OCI-LY7 (cell line): ENCODE measurements around the gene SGSM2. TPM values are rescaled to one million over a fixed set of nuclear protein-coding genes. Genes with fewer than 3 reads are reported as not detected.

ENCODE experiments used
- BruUV-seq: library from RNA; stranded (reverse); fragments of 400-500 nt; replicated peaks from 2 replicates; lab custom pipeline; 2021; lab: Mats Ljungman, UMichigan
- CTCF ChIA-PET: fragments of 300-600 bp; sonication (Branson Sonifier 250); formaldehyde crosslinking; loops from one replicate; lab custom pipeline; 2022; ENCODE audit warnings: antibody characterized with exemption; ENCODE audit not compliant: unreplicated experiment; lab: Charles Lee
- POLR2A ChIA-PET: fragments of 300-600 bp; sonication (Branson Sonifier 250); formaldehyde crosslinking; loops from one replicate; lab custom pipeline; 2022; ENCODE audit warnings: antibody characterized with exemption; lab: Charles Lee
- DNase-seq: peaks from one replicate; pipeline ENCODE4 v3.0.0-alpha.2; 2015; ENCODE audit warnings: low spot score
- H2AFZ ChIP-seq: fragments of 200-600 bp; sonication (generic), shearing (Covaris generic); 2 replicates; pipeline ENCODE4 v1.6.1; 2014; ENCODE audit warnings: mild to moderate bottlenecking, antibody characterized with exemption, low read length, moderate library complexity
- H3K27ac ChIP-seq: fragments of 200-600 bp; sonication (generic); 2 replicates; pipeline ENCODE4 v1.5.1; 2014; ENCODE audit warnings: mixed run types, low read depth, mild to moderate bottlenecking, moderate library complexity, low read length, inconsistent platforms; ENCODE audit not compliant: poor library complexity, severe bottlenecking
- H3K36me3 ChIP-seq: fragments of 200-600 bp; sonication (generic); 2 replicates; pipeline ENCODE4 v1.6.1; 2014; ENCODE audit warnings: mild to moderate bottlenecking, antibody characterized with exemption, low read length, moderate library complexity, mixed read lengths; ENCODE audit not compliant: insufficient read depth
- H3K4me1 ChIP-seq: fragments of 200-600 bp; sonication (generic); 2 replicates; pipeline ENCODE4 v1.5.1; 2014; ENCODE audit warnings: mild to moderate bottlenecking, low read length; ENCODE audit not compliant: insufficient read depth, poor library complexity, severe bottlenecking
- H3K4me2 ChIP-seq: fragments of 200-600 bp; sonication (generic); 2 replicates; pipeline ENCODE4 v1.6.1; 2014; ENCODE audit warnings: mild to moderate bottlenecking, low read length
- H3K4me3 ChIP-seq: fragments of 200-600 bp; sonication (generic); 2 replicates; pipeline ENCODE4 v1.5.1; 2014; ENCODE audit warnings: mild to moderate bottlenecking, low read depth, low read length; ENCODE audit not compliant: poor library complexity, severe bottlenecking
- H3K79me2 ChIP-seq: fragments of 200-600 bp; sonication (generic); 2 replicates; pipeline ENCODE4 v1.6.1; 2016; ENCODE audit warnings: low read depth, mild to moderate bottlenecking, low read length, moderate library complexity, mixed read lengths; ENCODE audit not compliant: insufficient read depth
- H3K9me2 ChIP-seq: fragments of 200-600 bp; sonication (generic); 2 replicates; pipeline ENCODE4 v1.6.1; 2016; ENCODE audit warnings: mild to moderate bottlenecking, low read length, mixed read lengths; ENCODE audit not compliant: insufficient read depth
- H3K9me3 ChIP-seq: fragments of 200-600 bp; sonication (generic); 2 replicates; pipeline ENCODE4 v1.6.1; 2014; ENCODE audit warnings: mild to moderate bottlenecking, mixed run types, low read length, mixed read lengths
- H4K20me1 ChIP-seq: fragments of 200-600 bp; sonication (generic); 2 replicates; pipeline ENCODE4 v1.6.1; 2014; ENCODE audit warnings: mild to moderate bottlenecking, antibody characterized with exemption, low read length, moderate library complexity, mixed read lengths; ENCODE audit not compliant: insufficient read depth
- CTCF ChIP-seq: fragments of 200-600 bp; sonication (generic); conservative IDR thresholded peaks from 2 replicates; pipeline ENCODE4 v1.5.1; 2014; ENCODE audit warnings: mild to moderate bottlenecking, antibody characterized with exemption, low read length, moderate library complexity, mixed read lengths
- EZH2phosphoT487 ChIP-seq: fragments of 200-600 bp; sonication (generic); IDR thresholded peaks from 2 replicates; pipeline ENCODE4 v1.6.1; 2018; ENCODE audit warnings: low read depth, borderline replicate concordance, mild to moderate bottlenecking, mixed run types, antibody characterized with exemption, low read length, moderate library complexity, mixed read lengths
- intact Hi-C: fragments of 100-400 bp; cut with micrococcal nuclease; formaldehyde crosslinking; loops from one replicate; pipeline ENCODE4 v1.10.0; 2022; ENCODE audit not compliant: unreplicated experiment
- total RNA-seq, 2 experiments: library from RNA; depleted of rRNA in 1 of 2; stranded (reverse); fragments of >200 nt in 1 of 2; shearing (Covaris generic) in 1 of 2; gene quantifications; 2 replicates each; pipeline ENCODE4 v1.2.3, GENCODE V29; 2014 to 2022

Gene SGSM2
- total RNA-seq, 2 experiments from 2014 or later: 44.0 to 50.6 TPM

GRCh38 chr17:2419486-2419885 lies 82.2 kb downstream of the SGSM2 start:
- no peak overlapping the region for H3K27ac ChIP-seq
- H3K4me3 ChIP-seq: no peak overlapping the region
- H3K9me2 ChIP-seq: no peaks in the 10 kb centered on the region
- no peaks in the 10 kb centered on the region for H3K4me1 ChIP-seq
- H3K9me3 ChIP-seq: no peaks in the 10 kb centered on the region
- H3K36me3 ChIP-seq: peaks cover 65% of the 10 kb centered on the region
- H2AFZ ChIP-seq: no peak overlapping the region
- H4K20me1 ChIP-seq: no peaks in the 10 kb centered on the region; the same call in 1 of the 2 replicates
- CTCF ChIA-PET: no interaction called here
- intact Hi-C loops: no loop called here
- no peak overlapping the region for H3K4me2 ChIP-seq
- POLR2A ChIA-PET: interaction anchor here (0.8 kb wide), 1 partner anchor 39 kb away, joined by 3 read pairs; no protein-coding TSS in a partner anchor
- H3K79me2 ChIP-seq: no peaks in the 10 kb centered on the region
- BruUV-seq: no TSS peak
- TF ChIP-seq CTCF: no peak
- TF ChIP-seq EZH2phosphoT487: no peak
- DNase-seq: no peak

GRCh38 chr17:2420176-2420575 lies 82.9 kb downstream of the SGSM2 start:
- Histone ChIP-seq H4K20me1 (no peaks in the 10 kb centered on the region; the same call in 1 of the 2 replicates), H3K4me2 (no peak overlapping the region), H3K9me3 (no peaks in the 10 kb centered on the region), H3K9me2 (no peaks in the 10 kb centered on the region), H3K79me2 (no peaks in the 10 kb centered on the region), H3K27ac (no peak overlapping the region), H2AFZ (no peak overlapping the region), H3K36me3 (peaks cover 61% of the 10 kb centered on the region), H3K4me1 (no peaks in the 10 kb centered on the region), H3K4me3 (no peak overlapping the region)
- CTCF ChIA-PET: no interaction called here
- TF ChIP-seq CTCF: no peak
- no peak for TF ChIP-seq EZH2phosphoT487
- BruUV-seq: no TSS peak
- no peak for DNase-seq
- POLR2A ChIA-PET: no interaction called here
- intact Hi-C loops: no loop called here

- intact Hi-C loops: no loop called here
- POLR2A ChIA-PET: no interaction called here
Observed at GRCh38 chr17:2421315-2422147, 84.2 kb downstream of the SGSM2 start.

More at GRCh38 chr17:2421315-2422147, 84.2 kb downstream of the SGSM2 start:
- Histone ChIP-seq H3K9me3 (no peaks in the 10 kb centered on the region), H3K79me2 (no peaks in the 10 kb centered on the region), H3K36me3 (peaks cover 63% of the 10 kb centered on the region), H3K4me2 (no peak overlapping the region), H3K4me3 (no peak overlapping the region), H3K9me2 (no peaks in the 10 kb centered on the region), H2AFZ (no peak overlapping the region), H3K4me1 (no peaks in the 10 kb centered on the region), H3K27ac (no peak overlapping the region), H4K20me1 (no peaks in the 10 kb centered on the region; the same call in 1 of the 2 replicates)
- CTCF ChIA-PET: no interaction called here
- peak; percentile 16 for DNase-seq
- no TSS peak for BruUV-seq
- no peak for TF ChIP-seq EZH2phosphoT487
- peak; percentile 41; the same call in 1 of the 2 replicates for TF ChIP-seq CTCF
